SJSA1 (cell line): ENCODE results near the gene GRAMD2B. TPM values are rescaled to one million over a fixed set of nuclear protein-coding genes. Genes with fewer than 3 reads are reported as not detected.

Source experiments
- DNase-seq, 2 experiments: peaks; one replicate each; pipeline ENCODE4 v3.0.0-alpha.2; 2015 to 2020; ENCODE audit warnings: low spot score in 2 of 2, low read depth in 1 of 2
- H3K27ac ChIP-seq: fragments of 250-450 bp; sonication (Bioruptor Pico); 2 replicates; pipeline ENCODE4 v1.5.1; 2020; ENCODE audit warnings: mild to moderate bottlenecking, moderate library complexity
- H3K27me3 ChIP-seq: fragments of 250-450 bp; sonication (Bioruptor Pico); replicated peaks from 2 replicates; pipeline ENCODE4 v1.5.1; 2020; ENCODE audit warnings: mild to moderate bottlenecking, moderate library complexity
- H3K36me3 ChIP-seq: fragments of 250-450 bp; sonication (Bioruptor Pico); 2 replicates; pipeline ENCODE4 v1.5.1; 2020; ENCODE audit warnings: mild to moderate bottlenecking
- H3K4me1 ChIP-seq: fragments of 250-450 bp; sonication (Bioruptor Pico); replicated peaks from 2 replicates; pipeline ENCODE4 v1.6.1; 2021; ENCODE audit warnings: mild to moderate bottlenecking
- H3K4me3 ChIP-seq: fragments of 250-450 bp; sonication (Bioruptor Pico); 2 replicates; pipeline ENCODE4 v1.5.1; 2020; ENCODE audit warnings: mild to moderate bottlenecking
- H3K9me3 ChIP-seq: fragments of 250-450 bp; sonication (Bioruptor Pico); replicated peaks from 2 replicates; pipeline ENCODE4 v1.5.1; 2020; ENCODE audit warnings: mild to moderate bottlenecking
- total RNA-seq: library from RNA; depleted of rRNA; stranded (reverse); fragments of >200 nt; shearing (Covaris generic); gene quantifications from 2 replicates; pipeline ENCODE4 v1.2.3, GENCODE V29; 2014

Gene GRAMD2B
- total RNA-seq, 1 experiment from 2014 or later: 25.5 TPM

DNA sequence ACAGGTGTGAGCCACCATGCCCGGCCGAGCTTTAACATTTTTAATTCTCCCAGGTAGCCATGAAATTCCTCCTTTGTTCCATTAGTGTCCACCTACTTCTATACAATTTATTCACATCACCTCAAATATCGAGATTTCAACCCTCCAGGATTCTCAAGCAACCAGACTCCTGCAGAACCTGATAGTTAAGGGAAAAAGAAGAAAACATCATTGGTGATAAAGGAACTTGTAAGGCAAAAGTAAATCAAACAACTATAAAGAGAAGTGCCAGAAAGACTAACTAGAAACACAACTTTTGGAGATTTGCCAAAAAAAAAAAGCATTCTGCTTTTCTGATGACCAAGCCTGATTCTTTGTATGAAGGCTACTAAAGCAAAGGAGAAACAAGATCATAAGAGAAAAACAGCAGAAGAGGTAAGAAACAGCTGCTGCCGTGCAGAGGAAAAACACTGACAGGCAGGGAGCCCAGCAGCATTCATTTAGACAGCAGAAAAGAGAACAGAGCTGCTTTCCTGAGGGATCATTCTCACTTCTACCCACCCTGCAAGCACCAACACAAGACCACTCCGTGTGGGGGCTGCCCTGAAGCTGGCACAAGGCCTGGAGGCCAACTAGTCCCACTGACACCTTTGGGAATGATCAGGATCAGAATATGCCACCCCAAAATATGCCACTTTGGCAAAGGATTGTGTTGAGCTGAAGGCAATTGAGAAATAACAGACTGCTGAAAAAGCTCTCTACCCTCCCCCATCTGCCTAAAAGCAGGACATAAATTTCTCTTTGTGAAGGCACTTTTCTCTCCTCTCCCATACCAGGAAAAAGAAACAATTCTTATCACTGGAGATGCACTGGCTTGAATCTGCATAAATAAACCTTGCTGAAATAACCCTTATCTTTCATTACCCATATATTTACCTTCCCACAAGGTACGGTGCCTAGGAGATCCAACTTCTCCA, 96.7 kb downstream of the GRAMD2B start:
- Histone ChIP-seq H3K27ac (no peak overlapping the region), H3K4me1 (peaks cover 40% of the 10 kb centered on the region), H3K36me3 (no peaks in the 10 kb centered on the region), H3K9me3 (no peaks in the 10 kb centered on the region), H3K27me3 (no peaks in the 10 kb centered on the region), H3K4me3 (no peak overlapping the region)
- no peak for DNase-seq

- H3K4me1 ChIP-seq: peaks cover 38% of the 10 kb centered on the region
- no peaks in the 10 kb centered on the region for H3K27me3 ChIP-seq
- no peaks in the 10 kb centered on the region for H3K36me3 ChIP-seq
- no peak overlapping the region for H3K27ac ChIP-seq
- H3K4me3 ChIP-seq: no peak overlapping the region
- no peaks in the 10 kb centered on the region for H3K9me3 ChIP-seq
- no peak for DNase-seq
These were observed 97.4 kb downstream of the GRAMD2B start for GRCh38 chr5:126520593-126520953.

DNA sequence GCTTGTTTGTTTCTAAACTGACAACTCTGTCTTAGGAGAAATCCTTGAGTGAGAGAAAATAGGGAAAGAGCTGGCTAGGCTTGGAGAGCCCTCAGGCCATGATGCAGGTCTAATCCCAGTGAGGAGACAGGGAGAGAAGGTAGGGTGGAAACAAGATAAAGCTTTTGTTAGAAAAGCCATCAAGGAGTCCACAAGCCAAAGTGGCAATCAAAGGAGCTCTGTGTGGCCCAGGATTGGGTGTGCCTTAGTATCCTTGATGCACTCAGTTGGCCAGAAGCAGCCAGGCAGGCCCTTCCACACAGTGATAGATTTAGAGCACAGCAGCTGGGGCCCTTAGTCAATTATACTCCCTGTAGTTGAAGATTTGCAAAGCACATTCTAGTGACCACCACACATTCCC, 97.9 kb downstream of the GRAMD2B start:
- no peak for DNase-seq
- Histone ChIP-seq H3K27ac (no peak overlapping the region), H3K4me3 (no peak overlapping the region), H3K9me3 (no peaks in the 10 kb centered on the region), H3K4me1 (peaks cover 32% of the 10 kb centered on the region), H3K36me3 (no peaks in the 10 kb centered on the region), H3K27me3 (no peaks in the 10 kb centered on the region)

DNA sequence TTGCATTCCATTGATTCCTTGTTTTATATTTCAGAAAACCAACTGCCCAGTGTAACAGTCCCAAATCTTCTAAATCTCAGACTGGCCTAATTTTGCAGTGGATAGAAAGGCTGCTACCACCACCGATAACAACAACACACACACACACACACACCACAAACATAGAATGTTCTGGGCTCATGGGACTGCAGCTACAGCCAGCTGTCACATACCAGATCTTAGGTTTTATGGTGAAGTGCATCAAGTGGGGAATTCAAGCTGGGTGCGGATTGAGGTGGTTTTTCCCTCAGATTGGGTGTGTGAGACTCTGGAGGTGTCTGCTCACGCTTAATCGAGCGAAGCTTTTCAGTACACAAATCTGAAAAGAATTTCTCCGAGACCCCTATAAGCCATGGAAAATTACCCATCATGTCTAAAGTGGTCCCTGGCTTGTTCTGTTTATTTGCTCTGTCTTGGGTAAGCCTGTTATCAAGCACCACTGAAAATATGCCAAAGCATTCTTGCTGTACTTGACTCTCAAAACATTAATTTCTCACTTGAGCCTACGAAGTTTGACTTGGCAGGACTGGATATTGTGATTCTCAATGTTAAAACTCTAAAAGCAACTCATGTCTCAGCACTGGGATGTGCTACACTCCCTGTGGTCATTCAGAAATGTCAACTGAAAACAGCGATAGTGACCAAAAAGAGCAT, 100.8 kb downstream of the GRAMD2B start:
- H3K4me1 ChIP-seq: peaks cover 30% of the 10 kb centered on the region
- H3K27ac ChIP-seq: no peak overlapping the region
- DNase-seq: no peak
- no peaks in the 10 kb centered on the region for H3K27me3 ChIP-seq
- no peak overlapping the region for H3K4me3 ChIP-seq
- H3K9me3 ChIP-seq: no peaks in the 10 kb centered on the region
- no peaks in the 10 kb centered on the region for H3K36me3 ChIP-seq

- H3K4me1 ChIP-seq: peaks cover 22% of the 10 kb centered on the region
- H3K4me3 ChIP-seq: no peak overlapping the region
- no peaks in the 10 kb centered on the region for H3K27me3 ChIP-seq
- no peaks in the 10 kb centered on the region for H3K36me3 ChIP-seq
- H3K9me3 ChIP-seq: no peaks in the 10 kb centered on the region
- H3K27ac ChIP-seq: no peak overlapping the region
- no peak for DNase-seq
These were observed 102.5 kb downstream of the GRAMD2B start for GRCh38 chr5:126525630-126526245.

GRCh38 chr5:126526493-126526892, 103.3 kb downstream of the GRAMD2B start:
- no peak for DNase-seq
- Histone ChIP-seq H3K27me3 (no peaks in the 10 kb centered on the region), H3K9me3 (no peaks in the 10 kb centered on the region), H3K4me1 (peaks cover 23% of the 10 kb centered on the region), H3K4me3 (no peak overlapping the region), H3K36me3 (no peaks in the 10 kb centered on the region), H3K27ac (no peak overlapping the region)

DNA sequence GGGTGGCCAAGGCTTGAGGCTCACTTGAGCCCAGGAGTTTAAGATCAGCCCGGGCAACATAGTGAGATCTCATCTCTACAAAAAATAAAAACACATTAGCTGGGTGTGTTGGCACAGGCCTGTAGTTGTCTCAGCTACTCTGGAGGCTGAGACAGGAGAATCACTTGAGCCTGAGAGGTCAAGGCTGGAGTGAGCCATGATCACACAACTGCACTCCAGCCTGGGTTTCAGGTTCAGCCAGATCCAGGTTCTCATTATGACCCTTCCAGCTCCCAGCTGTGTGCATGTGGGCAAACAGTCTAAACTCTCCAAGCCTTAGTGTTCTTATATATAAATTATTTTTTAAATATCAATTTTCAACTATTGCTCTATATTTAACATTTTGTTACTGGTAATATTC, 103.9 kb downstream of the GRAMD2B start:
- Histone ChIP-seq H3K36me3 (no peaks in the 10 kb centered on the region), H3K27me3 (no peaks in the 10 kb centered on the region), H3K4me3 (no peak overlapping the region), H3K27ac (no peak overlapping the region), H3K4me1 (peaks cover 26% of the 10 kb centered on the region), H3K9me3 (no peaks in the 10 kb centered on the region)
- DNase-seq: no peak

GRCh38 chr5:126527892-126528291, 104.7 kb downstream of the GRAMD2B start:
- Histone ChIP-seq H3K9me3 (no peaks in the 10 kb centered on the region), H3K27me3 (no peaks in the 10 kb centered on the region), H3K4me1 (peaks cover 26% of the 10 kb centered on the region), H3K27ac (peak overlapping the region; percentile 14; the same call in 1 of the 2 replicates), H3K36me3 (no peaks in the 10 kb centered on the region), H3K4me3 (no peak overlapping the region)
- peak in 1 of 2 experiments; percentile 43 for DNase-seq

DNA sequence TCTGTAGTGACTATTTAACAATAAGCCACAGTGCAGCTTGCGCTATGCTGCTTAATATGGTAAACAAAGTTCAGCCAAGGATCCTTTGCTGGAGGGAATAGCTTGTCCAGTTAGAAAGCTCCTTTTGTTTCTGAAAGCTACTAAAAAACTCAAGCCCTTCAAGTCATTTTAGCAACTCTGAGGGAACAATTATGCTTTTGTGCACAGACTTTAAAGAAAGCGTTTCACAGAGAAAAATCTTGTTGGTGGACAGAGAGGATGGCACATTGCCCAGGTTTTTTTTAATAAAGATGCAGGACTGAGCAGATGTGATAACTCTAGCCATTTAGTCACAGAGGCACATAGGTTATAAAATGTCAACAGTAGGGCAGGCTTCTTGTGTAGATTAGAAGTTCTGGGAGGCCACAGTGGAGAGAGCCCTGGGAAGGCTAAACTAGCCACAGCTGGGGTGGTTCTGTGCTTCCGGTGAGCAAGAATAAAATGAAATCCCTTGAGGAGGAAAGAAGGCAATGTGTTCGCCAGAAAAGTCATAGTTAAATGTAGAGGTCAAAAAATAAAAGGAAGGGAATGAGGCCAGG, 108.4 kb downstream of the GRAMD2B start:
- Histone ChIP-seq H3K4me1 (peaks cover 23% of the 10 kb centered on the region), H3K27me3 (no peaks in the 10 kb centered on the region), H3K36me3 (no peaks in the 10 kb centered on the region), H3K9me3 (no peaks in the 10 kb centered on the region), H3K4me3 (no peak overlapping the region), H3K27ac (peak overlapping the region; percentile 3)
- peak in 1 of 2 experiments; percentile 43 for DNase-seq

- Histone ChIP-seq H3K4me1 (peaks cover 29% of the 10 kb centered on the region), H3K27me3 (no peaks in the 10 kb centered on the region), H3K9me3 (no peaks in the 10 kb centered on the region), H3K4me3 (no peak overlapping the region), H3K36me3 (no peaks in the 10 kb centered on the region), H3K27ac (no peak overlapping the region)
- no peak for DNase-seq
These were observed 111.3 kb downstream of the GRAMD2B start for GRCh38 chr5:126534553-126534952.

DNA sequence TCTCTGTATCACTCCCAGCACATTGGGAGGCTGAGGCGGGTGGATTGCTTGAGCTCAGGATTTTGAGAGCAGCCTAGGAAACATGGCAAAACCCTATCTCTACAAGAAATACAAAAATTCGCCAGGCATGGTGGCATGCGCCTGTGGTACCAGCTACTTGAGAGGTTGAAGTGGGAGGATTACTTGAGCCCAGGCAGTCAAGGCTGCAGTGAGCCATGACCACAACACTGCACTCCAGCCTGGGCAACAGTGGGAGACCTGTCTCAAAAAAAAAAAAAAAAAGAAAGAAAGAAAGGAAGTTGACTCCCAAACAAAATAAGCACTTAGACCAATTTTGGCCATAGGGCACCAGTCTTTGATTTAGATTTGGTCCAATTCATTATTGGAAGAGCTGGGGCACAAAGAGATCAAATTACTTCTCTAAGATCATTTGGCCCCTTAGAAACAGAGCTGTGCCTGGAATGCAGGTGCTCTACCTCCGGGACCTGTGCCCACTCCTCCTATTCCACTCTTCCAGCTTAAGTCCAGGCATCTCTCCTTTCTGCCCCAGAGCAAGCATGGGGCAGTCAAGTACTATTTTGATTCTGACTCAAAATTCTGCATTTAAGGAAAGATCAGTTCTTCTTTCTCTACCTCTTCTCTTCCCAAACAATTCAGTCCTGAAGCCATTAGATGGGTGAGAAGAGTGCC, 112.8 kb downstream of the GRAMD2B start:
- peaks cover 29% of the 10 kb centered on the region for H3K4me1 ChIP-seq
- H3K27ac ChIP-seq: no peak overlapping the region
- no peaks in the 10 kb centered on the region for H3K9me3 ChIP-seq
- no peaks in the 10 kb centered on the region for H3K36me3 ChIP-seq
- no peak for DNase-seq
- no peaks in the 10 kb centered on the region for H3K27me3 ChIP-seq
- H3K4me3 ChIP-seq: no peak overlapping the region

DNA sequence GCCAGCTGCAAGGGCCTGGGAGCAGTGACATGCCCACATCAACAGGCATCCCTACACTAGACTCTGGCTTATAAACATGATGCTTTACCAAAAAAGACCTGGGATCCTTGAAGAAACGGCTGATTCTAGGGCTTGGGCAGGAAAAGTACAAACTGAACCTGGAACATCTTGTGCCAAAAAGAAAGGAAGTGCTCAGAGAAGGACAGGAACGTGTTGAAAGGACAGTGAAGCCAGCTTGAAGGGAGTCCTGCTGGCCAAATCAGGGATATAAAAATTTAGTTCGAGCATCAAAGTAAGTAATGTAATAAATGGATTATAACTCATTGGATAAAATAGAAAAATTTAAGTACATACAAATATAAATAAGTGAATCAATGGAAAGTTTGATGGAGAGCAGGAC, 113.7 kb downstream of the GRAMD2B start:
- no peaks in the 10 kb centered on the region for H3K27me3 ChIP-seq
- DNase-seq: no peak
- no peaks in the 10 kb centered on the region for H3K9me3 ChIP-seq
- H3K36me3 ChIP-seq: no peaks in the 10 kb centered on the region
- peaks cover 20% of the 10 kb centered on the region for H3K4me1 ChIP-seq
- H3K27ac ChIP-seq: no peak overlapping the region
- H3K4me3 ChIP-seq: no peak overlapping the region

- H3K27me3 ChIP-seq: no peaks in the 10 kb centered on the region
- no peaks in the 10 kb centered on the region for H3K9me3 ChIP-seq
- H3K36me3 ChIP-seq: peaks cover 4% of the 10 kb centered on the region; the same call in 1 of the 2 replicates
- peaks cover 16% of the 10 kb centered on the region for H3K4me1 ChIP-seq
- H3K4me3 ChIP-seq: no peak overlapping the region
- no peak for DNase-seq
- peak overlapping the region; percentile 70 for H3K27ac ChIP-seq
These were observed 115.4 kb downstream of the GRAMD2B start for GRCh38 chr5:126538579-126538978.
